HepG2 (cell line): ENCODE data around the gene SPRED3. TPM values are rescaled to one million over a fixed set of nuclear protein-coding genes. Genes with fewer than 3 reads are reported as not detected.

Experiments used
- ATAC-seq: fragments of 200-7000 bp; cut with Tn5 transposase; 3 replicates; pipeline ENCODE4 v1.9.1; 2020; ENCODE audit warnings: mild to moderate bottlenecking, moderate library complexity
- BruUV-seq: library from RNA; stranded (reverse); fragments of 400-500 nt; replicated peaks from 2 replicates; lab custom pipeline; 2021; lab: Mats Ljungman, UMichigan
- CTCF ChIA-PET: fragments of 300-600 bp; formaldehyde crosslinking; extraction: SDS; loops from one replicate; lab custom pipeline; 2021; ENCODE audit warnings: low total read pairs, inconsistent platforms, low intra/inter-chr PET ratio; lab: Yijun Ruan, JAX
- POLR2A ChIA-PET: fragments of 350-600 bp; sonication (Branson Sonifier 250); formaldehyde crosslinking; loops from one replicate; lab custom pipeline; 2020; ENCODE audit warnings: antibody characterized with exemption, inconsistent platforms; lab: Yijun Ruan, JAX
- DNase-seq: peaks from one replicate; pipeline ENCODE4 v3.0.0-alpha.2; 2015; ENCODE audit warnings: low spot score
- FAIRE-seq: peaks from 3 replicates; lab custom pipeline; 2011; peaks lifted over from hg19 to GRCh38; lab: Jason Lieb, UNC
- H2AFZ ChIP-seq: one replicate; pipeline ENCODE4 v1.6.1; 2011; ENCODE audit warnings: low read length, inconsistent platforms
- H3K27ac ChIP-seq: fragments of 300-600 bp; 3 replicates; pipeline ENCODE4 v1.8.0; 2011; ENCODE audit warnings: mixed run types, mild to moderate bottlenecking, mixed read lengths, low read length, inconsistent platforms; ENCODE audit not compliant: insufficient read depth; ENCODE audit errors: extremely low read length
- H3K27me3 ChIP-seq, 2 experiments: fragments of 200-600 bp in 1 of 2; 2 replicates in 1 of 2; 3 replicates in 1 of 2; pipeline versions ENCODE4 v1.6.0 to v1.8.0; 2011; ENCODE audit warnings: low read length in 2 of 2, mild to moderate bottlenecking in 2 of 2, moderate library complexity in 2 of 2, inconsistent platforms in 1 of 2; ENCODE audit not compliant: insufficient read depth in 2 of 2, control insufficient read depth in 1 of 2
- H3K36me3 ChIP-seq, 2 experiments: fragments of 200-600 bp in 1 of 2; replicated peaks in 1 of 2; 2 replicates in 1 of 2; 3 replicates in 1 of 2; pipeline versions ENCODE4 v1.5.1 to v1.8.0; 2011; ENCODE audit warnings: low read length in 2 of 2, inconsistent platforms in 1 of 2; ENCODE audit not compliant: insufficient read depth in 2 of 2, control insufficient read depth in 1 of 2
- H3K4me1 ChIP-seq: 2 replicates; pipeline ENCODE4 v1.5.1; 2012; ENCODE audit warnings: low read length, inconsistent platforms; ENCODE audit not compliant: insufficient read depth
- H3K4me2 ChIP-seq: 2 replicates; pipeline ENCODE4 v1.6.0; 2011; ENCODE audit warnings: low read depth, low read length, inconsistent platforms
- H3K4me3 ChIP-seq, 3 experiments: fragments of 200-600 bp in 1 of 3; sonication (generic), shearing (Covaris generic) in 1 of 3; replicated peaks in 1 of 3; 2 replicates each; pipeline ENCODE4 v1.5.1; 2011 to 2016; ENCODE audit warnings: low read length in 3 of 3, inconsistent platforms in 2 of 3, low read depth in 2 of 3, mild to moderate bottlenecking in 2 of 3, control low read depth in 1 of 3, mixed read lengths in 1 of 3; ENCODE audit not compliant: insufficient read depth in 1 of 3
- H3K79me2 ChIP-seq: one replicate; pipeline ENCODE4 v1.6.1; 2011; ENCODE audit warnings: low read length, inconsistent platforms; ENCODE audit not compliant: insufficient read depth
- H3K9ac ChIP-seq: 2 replicates; pipeline ENCODE4 v1.6.0; 2011; ENCODE audit warnings: mild to moderate bottlenecking, low read depth, low read length, inconsistent platforms; ENCODE audit not compliant: insufficient read depth
- H3K9me3 ChIP-seq: 2 replicates; pipeline ENCODE4 v1.5.1; 2012; ENCODE audit warnings: mild to moderate bottlenecking, low read length
- H4K20me1 ChIP-seq: 2 replicates; pipeline ENCODE4 v1.6.0; 2011; ENCODE audit warnings: inconsistent platforms, mild to moderate bottlenecking, low read length, moderate library complexity; ENCODE audit not compliant: insufficient read depth
- CCDC6 ChIP-seq: sonication (generic); formaldehyde crosslinking; IDR thresholded peaks from 2 replicates; pipeline ENCODE4 v1.8.1; 2022; ENCODE audit warnings: mild to moderate bottlenecking, missing genetic modification reagents, moderate library complexity
- FOXJ3 ChIP-seq: sonication (generic); formaldehyde crosslinking; IDR thresholded peaks from 2 replicates; pipeline ENCODE4 v1.4.0; 2020; ENCODE audit warnings: missing genetic modification reagents, mild to moderate bottlenecking, borderline replicate concordance
- HNF1A ChIP-seq, 2 experiments: sonication (generic) in 1 of 2; formaldehyde crosslinking in 1 of 2; IDR thresholded peaks; 2 replicates each; pipeline versions ENCODE4 v1.4.0 to v1.6.1; 2016 to 2020; ENCODE audit warnings: borderline replicate concordance in 1 of 2, low read depth in 1 of 2, mild to moderate bottlenecking in 1 of 2, missing genetic modification reagents in 1 of 2
- IRF2 ChIP-seq: IDR thresholded peaks from 2 replicates; pipeline ENCODE4 v1.6.1; 2018; ENCODE audit warnings: missing genetic modification reagents, missing compliant biosample characterization
- MEF2D ChIP-seq: sonication (generic); formaldehyde crosslinking; IDR thresholded peaks from 2 replicates; pipeline ENCODE4 v1.5.1; 2020; ENCODE audit warnings: mild to moderate bottlenecking, missing genetic modification reagents
- SALL1 ChIP-seq: sonication (generic); formaldehyde crosslinking; IDR thresholded peaks from 2 replicates; pipeline ENCODE4 v1.8.0; 2022; ENCODE audit warnings: mild to moderate bottlenecking, missing genetic modification reagents
- SUZ12 ChIP-seq: fragments of 150-350 bp; IDR thresholded peaks from 2 replicates; pipeline ENCODE4 v1.6.1; 2014; ENCODE audit warnings: low read depth, low read length
- ZBTB3 ChIP-seq: sonication (generic); formaldehyde crosslinking; IDR thresholded peaks from 2 replicates; pipeline ENCODE4 v1.4.0; 2020; ENCODE audit warnings: low read depth, mild to moderate bottlenecking, moderate library complexity, missing genetic modification reagents, borderline replicate concordance
- ZNF138 ChIP-seq: sonication (generic); formaldehyde crosslinking; IDR thresholded peaks from 2 replicates; pipeline ENCODE4 v1.5.0; 2020; ENCODE audit warnings: mild to moderate bottlenecking, low read depth, missing genetic modification reagents
- ZNF564 ChIP-seq: sonication (generic); formaldehyde crosslinking; IDR thresholded peaks from 2 replicates; pipeline ENCODE4 v1.8.1; 2023; ENCODE audit warnings: mild to moderate bottlenecking, missing genetic modification reagents
- WGBS: methylation state at CpG from one replicate; pipeline ENCODE4 v1.1.6; 2017; ENCODE audit warnings: low lambda C conversion rate; 5-methylcytosine and 5-hydroxymethylcytosine counted together
- in situ Hi-C: cut with HindIII; loops from 2 replicates; pipeline ENCODE4 v1.10.0; 2017; ENCODE audit warnings: low pct_unique_long_range_greater_than_20kb; ENCODE audit not compliant: extremely low pct_ligation_motif_present
- intact Hi-C: fragments of 100-400 bp; cut with micrococcal nuclease; formaldehyde crosslinking; loops from one replicate; pipeline ENCODE4 v1.10.0; 2022; ENCODE audit not compliant: unreplicated experiment
- polyA plus RNA-seq, 8 experiments: library from polyadenylated mRNA; depleted of rRNA in 3 of 8; stranded (reverse) in 7 of 8; unstranded in 1 of 8; fragments of >200 nt; fragmentation: Illumina TruSeq in 4 of 8; extraction: Trizol in 4 of 8; gene quantifications; 2 replicates each; pipeline versions ENCODE4 v1.2.1 to v1.2.3, GENCODE V29; 2011 to 2016; ENCODE audit warnings: low read depth in 4 of 8, missing spikeins in 1 of 8, mixed read lengths in 1 of 8; ENCODE audit not compliant: insufficient read depth in 1 of 8
- total RNA-seq, 5 experiments: library from RNA; depleted of rRNA; stranded (reverse); fragments of >200 nt; fragmentation: Illumina TruSeq; extraction: Trizol; gene quantifications; 2 replicates each; pipeline ENCODE4 v1.2.3, GENCODE V29; 2016; ENCODE audit warnings: low read depth in 1 of 5
- TF ChIP-seq, protein P1 (sequence below): sonication (generic); formaldehyde crosslinking; IDR thresholded peaks from 2 replicates; pipeline ENCODE4 v1.5.0; 2020; ENCODE audit warnings: mild to moderate bottlenecking, missing genetic modification reagents

The SPRED3 gene
- total and polyA plus RNA-seq, 2 of the 13 experiments (the other 11 are each of a cell fraction or from before 2014, with no cell fraction given): 0.15 to 0.17 TPM

GRCh38 chr19:38437917-38438316 is 49.4 kb downstream of the SPRED3 start:
- in situ Hi-C loops (no loop called here), intact Hi-C loops (no loop called here)
- FAIRE-seq (no peak), ATAC-seq (no peak), DNase-seq (no peak)
- no peak overlapping the region for H3K4me3 ChIP-seq
- no peak overlapping the region for H2AFZ ChIP-seq
- H3K4me2 ChIP-seq: no peak overlapping the region
- no TSS peak for BruUV-seq
- H3K27ac ChIP-seq: no peak overlapping the region
- no peak overlapping the region for H3K9ac ChIP-seq
- no peaks in the 10 kb centered on the region for H4K20me1 ChIP-seq
- H3K4me1 ChIP-seq: peaks cover 5% of the 10 kb centered on the region; the same call in 1 of the 2 replicates
- no peaks in the 10 kb centered on the region for H3K36me3 ChIP-seq
- no peaks in the 10 kb centered on the region for H3K9me3 ChIP-seq
- no peaks in the 10 kb centered on the region for H3K79me2 ChIP-seq
- peaks cover 2 to 3% of the 10 kb centered on the region in 2 experiments; a peak in 4 of 5 replicates for H3K27me3 ChIP-seq
- 21% methylated on average over 2 of the region's 2 CpGs for WGBS
- CTCF ChIA-PET: no interaction called here
- POLR2A ChIA-PET: no interaction called here
- no peak for TF ChIP-seq CCDC6 (CRISPR knock-in tag)
- TF ChIP-seq ZNF138: no peak
- no peak for TF ChIP-seq MEF2D
- TF ChIP-seq, protein P1, sequence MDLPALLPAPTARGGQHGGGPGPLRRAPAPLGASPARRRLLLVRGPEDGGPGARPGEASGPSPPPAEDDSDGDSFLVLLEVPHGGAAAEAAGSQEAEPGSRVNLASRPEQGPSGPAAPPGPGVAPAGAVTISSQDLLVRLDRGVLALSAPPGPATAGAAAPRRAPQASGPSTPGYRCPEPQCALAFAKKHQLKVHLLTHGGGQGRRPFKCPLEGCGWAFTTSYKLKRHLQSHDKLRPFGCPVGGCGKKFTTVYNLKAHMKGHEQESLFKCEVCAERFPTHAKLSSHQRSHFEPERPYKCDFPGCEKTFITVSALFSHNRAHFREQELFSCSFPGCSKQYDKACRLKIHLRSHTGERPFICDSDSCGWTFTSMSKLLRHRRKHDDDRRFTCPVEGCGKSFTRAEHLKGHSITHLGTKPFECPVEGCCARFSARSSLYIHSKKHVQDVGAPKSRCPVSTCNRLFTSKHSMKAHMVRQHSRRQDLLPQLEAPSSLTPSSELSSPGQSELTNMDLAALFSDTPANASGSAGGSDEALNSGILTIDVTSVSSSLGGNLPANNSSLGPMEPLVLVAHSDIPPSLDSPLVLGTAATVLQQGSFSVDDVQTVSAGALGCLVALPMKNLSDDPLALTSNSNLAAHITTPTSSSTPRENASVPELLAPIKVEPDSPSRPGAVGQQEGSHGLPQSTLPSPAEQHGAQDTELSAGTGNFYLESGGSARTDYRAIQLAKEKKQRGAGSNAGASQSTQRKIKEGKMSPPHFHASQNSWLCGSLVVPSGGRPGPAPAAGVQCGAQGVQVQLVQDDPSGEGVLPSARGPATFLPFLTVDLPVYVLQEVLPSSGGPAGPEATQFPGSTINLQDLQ (CRISPR knock-in tag): no peak
- TF ChIP-seq FOXJ3 (CRISPR knock-in tag): no peak
- TF ChIP-seq ZBTB3: no peak
- no peak for TF ChIP-seq HNF1A (IDR thresholded peaks at IDR 0.05; ENCODE audit: low read depth)
- TF ChIP-seq HNF1A (CRISPR knock-in tag; IDR thresholded peaks at IDR 0.05; ENCODE audit: borderline replicate concordance): no peak
- no peak for TF ChIP-seq ZNF564 (CRISPR knock-in tag)
- no peak for TF ChIP-seq SUZ12
- no peak for TF ChIP-seq IRF2
- TF ChIP-seq SALL1 (CRISPR knock-in tag): no peak
